B cell (primary cell): ENCODE data around the gene ADORA2B. TPM values are rescaled to one million over a fixed set of nuclear protein-coding genes. Genes with fewer than 3 reads are reported as not detected.

ENCODE experiments used
- ATAC-seq: fragments of 200-7000 bp; cut with Tn5 transposase; one replicate; pipeline ENCODE4 v1.10.0; 2021; ENCODE audit warnings: low read depth, mild to moderate bottlenecking, moderate number of reproducible peaks, moderate library complexity
- CTCF ChIA-PET: fragments of 350-600 bp; sonication (Branson Sonifier 250); formaldehyde crosslinking; loops from one replicate; lab custom pipeline; 2021; ENCODE audit warnings: antibody characterized with exemption, inconsistent platforms; lab: Charles Lee
- POLR2A ChIA-PET: fragments of 350-600 bp; sonication (Branson Sonifier 250); formaldehyde crosslinking; loops from one replicate; lab custom pipeline; 2021; ENCODE audit warnings: antibody characterized with exemption; lab: Charles Lee
- DNase-seq: peaks from one replicate; pipeline ENCODE4 v3.0.0; 2013
- H2AFZ ChIP-seq: 2 replicates; pipeline ENCODE4 v1.6.1; 2012; ENCODE audit warnings: mild to moderate bottlenecking, low read depth, low read length; ENCODE audit not compliant: insufficient read depth, poor library complexity, severe bottlenecking
- H3K27ac ChIP-seq, 2 donors: 1 replicate in 1 of 2; 2 replicates in 1 of 2; pipeline ENCODE4 v1.5.1; 2012 to 2013; ENCODE audit warnings: low read length in 2 of 2, mild to moderate bottlenecking in 2 of 2, moderate library complexity in 1 of 2
- H3K27me3 ChIP-seq, 4 experiments: fragments of 200-600 bp in 1 of 4; sonication (generic) in 1 of 4; replicated peaks in 1 of 4; 1 replicate in 2 of 4; 2 replicates in 2 of 4; pipeline versions ENCODE4 v1.6.1 to v1.7.0; 2013 to 2016; ENCODE audit warnings: low read length in 3 of 4, mild to moderate bottlenecking in 2 of 4, mixed read lengths in 1 of 4, moderate library complexity in 1 of 4; ENCODE audit not compliant: insufficient read depth in 4 of 4, control insufficient read depth in 3 of 4; ENCODE audit errors: control extremely low read depth in 1 of 4
- H3K36me3 ChIP-seq, 2 experiments: replicated peaks in 1 of 2; 1 replicate in 1 of 2; 2 replicates in 1 of 2; pipeline versions ENCODE4 v1.6.1 to v1.7.1; 2013; ENCODE audit warnings: low read length in 1 of 2; ENCODE audit not compliant: insufficient read depth in 2 of 2, control insufficient read depth in 1 of 2; ENCODE audit errors: control extremely low read depth in 1 of 2, extremely low read depth in 1 of 2
- H3K4me1 ChIP-seq, 2 donors: fragments of 200-600 bp in 1 of 2; sonication (generic) in 1 of 2; 1 replicate in 1 of 2; 2 replicates in 1 of 2; pipeline versions ENCODE4 v1.5.1 to v1.6.1; 2013 to 2017; ENCODE audit warnings: low read length in 2 of 2; ENCODE audit not compliant: control insufficient read depth in 2 of 2, insufficient read depth in 2 of 2
- H3K4me2 ChIP-seq: replicated peaks from 2 replicates; pipeline ENCODE3; 2012; ENCODE audit warnings: mild to moderate bottlenecking, low read depth, low read length; ENCODE audit not compliant: poor library complexity, severe bottlenecking
- H3K4me3 ChIP-seq, 5 experiments: fragments of 200-600 bp in 1 of 5; sonication (generic) in 1 of 5; 1 replicate in 3 of 5; 2 replicates in 2 of 5; pipeline versions ENCODE4 v1.5.1 to v1.7.0; 2011 to 2016; ENCODE audit warnings: low read length in 4 of 5, mild to moderate bottlenecking in 4 of 5, low read depth in 2 of 5, control low read depth in 1 of 5, moderate library complexity in 1 of 5; ENCODE audit not compliant: insufficient read depth in 1 of 5; ENCODE audit errors: control extremely low read depth in 1 of 5, extremely low read depth in 1 of 5
- H3K79me2 ChIP-seq: fragments of 200-600 bp; sonication (generic); one replicate; pipeline ENCODE4 v1.6.0; 2016; ENCODE audit warnings: low read length; ENCODE audit not compliant: control insufficient read depth, insufficient read depth
- H3K9ac ChIP-seq: fragments of 200-600 bp; sonication (generic); 2 replicates; pipeline ENCODE4 v1.6.1; 2017; ENCODE audit warnings: mild to moderate bottlenecking, low read length, moderate library complexity
- H3K9me3 ChIP-seq, 3 donors: one replicate each; pipeline versions ENCODE4 v1.6.1 to v1.7.1; 2013; ENCODE audit warnings: low read length in 2 of 3; ENCODE audit not compliant: control insufficient read depth in 2 of 3, insufficient read depth in 1 of 3; ENCODE audit errors: control extremely low read depth in 1 of 3
- H4K20me1 ChIP-seq: 2 replicates; pipeline ENCODE4 v1.6.0; 2012; ENCODE audit warnings: mild to moderate bottlenecking, low read length; ENCODE audit not compliant: insufficient read depth, control insufficient read depth, poor library complexity, severe bottlenecking
- H3K27ac Mint-ChIP-seq: one replicate; pipeline ENCODE4 v1.8.0; 2021; ENCODE audit warnings: mixed read lengths
- H3K27me3 Mint-ChIP-seq: one replicate; pipeline ENCODE4 v1.8.0; 2021; ENCODE audit warnings: mixed read lengths
- H3K4me1 Mint-ChIP-seq: one replicate; pipeline ENCODE4 v1.8.0; 2021; ENCODE audit warnings: mixed read lengths
- H3K4me3 Mint-ChIP-seq: one replicate; pipeline ENCODE4 v1.8.0; 2021; ENCODE audit warnings: mixed read lengths
- H3K9me3 Mint-ChIP-seq: one replicate; pipeline ENCODE4 v1.8.0; 2022; ENCODE audit warnings: mixed read lengths; ENCODE audit not compliant: insufficient read depth
- CTCF ChIP-seq: fragments of 200-600 bp; IDR thresholded peaks from one replicate; pipeline ENCODE4 v1.8.0; 2022; ENCODE audit warnings: antibody characterized with exemption, mild to moderate bottlenecking
- EZH2 ChIP-seq: IDR thresholded peaks from 2 replicates; pipeline ENCODE4 v1.6.1; 2012; ENCODE audit warnings: borderline replicate concordance, low read depth, mild to moderate bottlenecking, moderate library complexity, low read length; ENCODE audit not compliant: insufficient read depth, poor library complexity, severe bottlenecking
- WGBS: methylation state at CpG from one replicate; pipeline ENCODE4 v1.1.5; 2013; ENCODE audit warnings: missing lambda C conversion rate; ENCODE audit not compliant: insufficient coverage; 5-methylcytosine and 5-hydroxymethylcytosine counted together
- intact Hi-C: fragments of 100-400 bp; cut with micrococcal nuclease; formaldehyde crosslinking; loops from one replicate; pipeline ENCODE4 v1.10.0; 2022
- polyA plus RNA-seq: library from polyadenylated mRNA; depleted of rRNA; stranded (reverse); fragments of >200 nt; gene quantifications from 2 replicates; pipeline ENCODE4 v1.2.3, GENCODE V29; 2012
- total RNA-seq, 2 donors: library from RNA; stranded (reverse); fragments of 120-200 nt in 1 of 2; gene quantifications; 1 replicate in 1 of 2; 2 replicates in 1 of 2; pipeline versions ENCODE4 v1.2.3 to v1.2.4, GENCODE V29; 2013 to 2022

ADORA2B gene
- total and polyA plus RNA-seq, 2 donors (not counting 1 experiment from before 2014, with no cell fraction given): not detected

- 100% methylated on average over 2 of the region's 2 CpGs for WGBS
- no peak overlapping the region for H3K4me3 Mint-ChIP-seq
- Histone ChIP-seq H3K36me3 (no peaks in the 10 kb centered on the region), H4K20me1 (no peaks in the 10 kb centered on the region), H3K4me1 (no peaks in the 10 kb centered on the region), H3K27me3 (no peaks in the 10 kb centered on the region), H2AFZ (no peak overlapping the region), H3K4me3 (no peak overlapping the region), H3K27ac (no peak overlapping the region), H3K79me2 (no peaks in the 10 kb centered on the region), H3K9me3 (no peaks in the 10 kb centered on the region), H3K4me2 (no peak overlapping the region), H3K9ac (no peak overlapping the region)
- H3K4me1 Mint-ChIP-seq: no peaks in the 10 kb centered on the region
- intact Hi-C loops: no loop called here
- DNase-seq: no peak
- ChIA-PET POLR2A (no interaction called here), CTCF (no interaction called here)
- no peaks in the 10 kb centered on the region for H3K9me3 Mint-ChIP-seq
- no peak overlapping the region for H3K27ac Mint-ChIP-seq
- TF ChIP-seq EZH2: no peak
- TF ChIP-seq CTCF: no peak
- ATAC-seq: no peak
- H3K27me3 Mint-ChIP-seq: peaks cover 9% of the 10 kb centered on the region
Measured at GRCh38 chr17:15907290-15907689, 37.6 kb upstream of the ADORA2B start.

- Histone ChIP-seq H3K79me2 (no peaks in the 10 kb centered on the region), H3K9me3 (no peaks in the 10 kb centered on the region), H3K36me3 (no peaks in the 10 kb centered on the region), H3K9ac (no peak overlapping the region), H3K27me3 (no peaks in the 10 kb centered on the region), H3K4me2 (no peak overlapping the region), H2AFZ (no peak overlapping the region), H3K27ac (no peak overlapping the region), H4K20me1 (no peaks in the 10 kb centered on the region), H3K4me3 (no peak overlapping the region), H3K4me1 (no peaks in the 10 kb centered on the region)
- Mint-ChIP-seq H3K27ac (no peak overlapping the region), H3K9me3 (no peaks in the 10 kb centered on the region), H3K4me1 (no peaks in the 10 kb centered on the region), H3K27me3 (peaks cover 6% of the 10 kb centered on the region), H3K4me3 (no peak overlapping the region)
- 93% methylated on average over 4 of the region's 4 CpGs for WGBS
- no peak for TF ChIP-seq EZH2
- intact Hi-C loops: no loop called here
- POLR2A ChIA-PET: no interaction called here
- DNase-seq: no peak
- no peak for ATAC-seq
- CTCF ChIA-PET: interaction anchor here (0.6 kb wide), 1 partner anchor 84 kb away, joined by 3 read pairs; no protein-coding TSS in a partner anchor
Measured at GRCh38 chr17:15908378-15908777, 36.6 kb upstream of the ADORA2B start.
